WTC11 (cell line): Measurements from ENCODE around the gene AXL. TPM values are rescaled to one million over a fixed set of nuclear protein-coding genes. Genes with fewer than 3 reads are reported as not detected.

Experiments used
- ATAC-seq: fragments of 200-7000 bp; cut with Tn5 transposase; 2 replicates; pipeline ENCODE4 v1.10.0; 2021; ENCODE audit warnings: mild to moderate bottlenecking, moderate library complexity
- CTCF ChIA-PET: fragments of 300-600 bp; sonication (Branson Sonifier 250); formaldehyde crosslinking; loops from one replicate; lab custom pipeline; 2021; ENCODE audit warnings: antibody characterized with exemption; lab: Charles Lee
- POLR2A ChIA-PET: fragments of 350-600 bp; sonication (Branson Sonifier 250); formaldehyde crosslinking; loops from one replicate; lab custom pipeline; 2021; ENCODE audit warnings: antibody characterized with exemption; lab: Charles Lee
- DNase-seq: peaks from one replicate; pipeline ENCODE4 v3.0.0; 2021; ENCODE audit warnings: low spot score
- H3K27ac Mint-ChIP-seq: 2 replicates; pipeline ENCODE4 v1.8.0; 2021; ENCODE audit warnings: mixed read lengths
- H3K27me3 Mint-ChIP-seq: 2 replicates; pipeline ENCODE4 v1.8.0; 2021; ENCODE audit warnings: low read depth, mild to moderate bottlenecking, moderate library complexity, mixed read lengths
- H3K36me3 Mint-ChIP-seq: 2 replicates; pipeline ENCODE4 v1.8.0; 2021; ENCODE audit warnings: mixed read lengths
- H3K4me1 Mint-ChIP-seq: 2 replicates; pipeline ENCODE4 v1.8.0; 2022; ENCODE audit warnings: mixed read lengths
- H3K4me3 Mint-ChIP-seq: 2 replicates; pipeline ENCODE4 v1.8.0; 2021; ENCODE audit warnings: mild to moderate bottlenecking, moderate library complexity, mixed read lengths
- H3K9me3 Mint-ChIP-seq: 2 replicates; pipeline ENCODE4 v1.8.0; 2021; ENCODE audit warnings: mixed read lengths
- AR ChIP-seq: fragments of 250-450 bp; sonication (Bioruptor Pico); IDR thresholded peaks from 2 replicates; pipeline ENCODE4 v1.9.0; 2021; ENCODE audit warnings: mild to moderate bottlenecking
- ATF2 ChIP-seq: sonication (generic); formaldehyde crosslinking; IDR thresholded peaks from 2 replicates; pipeline ENCODE4 v1.8.1; 2022; ENCODE audit warnings: low read depth, missing genetic modification reagents, borderline replicate concordance
- E2F4 ChIP-seq: sonication (generic); formaldehyde crosslinking; IDR thresholded peaks from 2 replicates; pipeline ENCODE4 v1.8.1; 2022; ENCODE audit warnings: low read depth, mild to moderate bottlenecking, moderate library complexity, missing genetic modification reagents, borderline replicate concordance
- EMX1 ChIP-seq: fragments of 250-450 bp; sonication (Bioruptor Pico); IDR thresholded peaks from 2 replicates; pipeline ENCODE4 v1.8.0; 2021; ENCODE audit warnings: mild to moderate bottlenecking
- ETV6 ChIP-seq: sonication (generic); formaldehyde crosslinking; IDR thresholded peaks from 2 replicates; pipeline ENCODE4 v1.8.1; 2022; ENCODE audit warnings: mild to moderate bottlenecking, missing genetic modification reagents
- GRHL2 ChIP-seq: fragments of 250-450 bp; sonication (Bioruptor Pico); IDR thresholded peaks from 2 replicates; pipeline ENCODE4 v1.8.0; 2022; ENCODE audit warnings: mild to moderate bottlenecking, moderate library complexity; ENCODE audit not compliant: insufficient replicate concordance, severe bottlenecking
- GTF2I ChIP-seq: fragments of 250-450 bp; sonication (Bioruptor Pico); conservative IDR thresholded peaks from 2 replicates; pipeline ENCODE4 v1.4.0; 2021; ENCODE audit warnings: mild to moderate bottlenecking
- IRF2 ChIP-seq: sonication (generic); formaldehyde crosslinking; IDR thresholded peaks from 2 replicates; pipeline ENCODE4 v1.8.0; 2022; ENCODE audit warnings: low read depth, missing genetic modification reagents, borderline replicate concordance
- JAZF1 ChIP-seq: fragments of 250-450 bp; sonication (Bioruptor Pico); IDR thresholded peaks from 2 replicates; pipeline ENCODE4 v1.9.0; 2021; ENCODE audit warnings: moderate library complexity, mild to moderate bottlenecking, inconsistent platforms
- MLX ChIP-seq: sonication (generic); formaldehyde crosslinking; IDR thresholded peaks from 2 replicates; pipeline ENCODE4 v1.8.1; 2023; ENCODE audit warnings: mild to moderate bottlenecking, missing genetic modification reagents, moderate library complexity
- PRDM15 ChIP-seq: sonication (generic); formaldehyde crosslinking; IDR thresholded peaks from 2 replicates; pipeline ENCODE4 v1.8.0; 2022; ENCODE audit warnings: missing genetic modification reagents
- RELA ChIP-seq: sonication (generic); formaldehyde crosslinking; IDR thresholded peaks from 2 replicates; pipeline ENCODE4 v1.8.1; 2022; ENCODE audit warnings: missing genetic modification reagents, mild to moderate bottlenecking, borderline replicate concordance
- SP1 ChIP-seq: sonication (generic); formaldehyde crosslinking; conservative IDR thresholded peaks from 2 replicates; pipeline ENCODE4 v1.8.1; 2022; ENCODE audit warnings: missing genetic modification reagents
- USF1 ChIP-seq: sonication (generic); formaldehyde crosslinking; IDR thresholded peaks from 2 replicates; pipeline ENCODE4 v1.8.0; 2022; ENCODE audit warnings: mild to moderate bottlenecking, missing genetic modification reagents
- total RNA-seq: library from RNA; stranded (reverse); gene quantifications from 3 replicates; pipeline ENCODE4 v1.2.3, GENCODE V29; 2021
- TF ChIP-seq, protein P1 (sequence below): sonication (generic); formaldehyde crosslinking; IDR thresholded peaks from 2 replicates; pipeline ENCODE4 v1.8.1; 2023; ENCODE audit warnings: mild to moderate bottlenecking, missing genetic modification reagents
- TF ChIP-seq, protein P2 (sequence below): sonication (generic); formaldehyde crosslinking; IDR thresholded peaks from 2 replicates; pipeline ENCODE4 v1.8.0; 2022; ENCODE audit warnings: mild to moderate bottlenecking, missing genetic modification reagents
- TF ChIP-seq, protein P3 (sequence below): fragments of 250-450 bp; sonication (Bioruptor Pico); IDR thresholded peaks from 2 replicates; pipeline ENCODE4 v1.9.0; 2021; ENCODE audit warnings: mild to moderate bottlenecking
- TF ChIP-seq, protein P4 (sequence below): sonication (generic); formaldehyde crosslinking; IDR thresholded peaks from 2 replicates; pipeline ENCODE4 v1.8.1; 2023; ENCODE audit warnings: mild to moderate bottlenecking, missing genetic modification reagents

Gene AXL
- total RNA-seq, 1 experiment from 2014 or later = 25.0 TPM

DNA sequence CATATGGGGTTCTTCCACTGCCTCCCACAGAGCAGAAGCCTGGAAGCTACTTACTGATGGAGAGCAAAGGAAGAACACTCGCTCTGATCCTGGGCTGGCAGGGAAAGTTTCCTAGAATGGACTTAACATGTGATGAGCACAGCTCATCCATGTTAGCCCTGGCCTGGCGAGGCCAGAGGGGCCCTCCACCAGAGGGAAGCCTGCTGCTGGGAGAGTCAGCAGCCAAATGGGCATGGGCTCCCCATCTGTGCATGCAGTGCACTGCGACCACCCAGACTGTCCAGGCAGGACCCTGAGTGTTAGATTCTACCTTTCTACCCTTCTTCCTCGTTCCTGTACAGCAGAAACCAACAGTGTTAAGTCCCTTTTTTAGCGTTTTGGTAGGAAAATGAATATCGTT is 54.1 kb downstream of the AXL start:
- DNase-seq = no peak
- ChIA-PET CTCF (interaction anchor here (1.2 kb wide), 1 partner anchor 35 kb away, joined by 4 read pairs; no protein-coding TSS in a partner anchor), POLR2A (no interaction called here)
- Mint-ChIP-seq H3K4me3 (no peak overlapping the region), H3K27me3 (no peaks in the 10 kb centered on the region), H3K9me3 (no peaks in the 10 kb centered on the region), H3K36me3 (peaks cover 90% of the 10 kb centered on the region), H3K4me1 (no peaks in the 10 kb centered on the region), H3K27ac (no peak overlapping the region)
- no peak for ATAC-seq
- TF ChIP-seq RELA (CRISPR knock-in tag) (no peak), GTF2I (no peak), PRDM15 (CRISPR knock-in tag) (no peak), USF1 (CRISPR knock-in tag) (no peak), IRF2 (CRISPR knock-in tag) (no peak), ATF2 (CRISPR knock-in tag) (no peak), GRHL2 (CRISPR knock-in tag) (no peak), AR (CRISPR knock-in tag) (no peak), ETV6 (CRISPR knock-in tag) (no peak), EMX1 (CRISPR knock-in tag) (no peak), E2F4 (CRISPR knock-in tag) (no peak), JAZF1 (no peak), MLX (CRISPR knock-in tag) (no peak), SP1 (CRISPR knock-in tag) (no peak)
- TF ChIP-seq, protein P1, sequence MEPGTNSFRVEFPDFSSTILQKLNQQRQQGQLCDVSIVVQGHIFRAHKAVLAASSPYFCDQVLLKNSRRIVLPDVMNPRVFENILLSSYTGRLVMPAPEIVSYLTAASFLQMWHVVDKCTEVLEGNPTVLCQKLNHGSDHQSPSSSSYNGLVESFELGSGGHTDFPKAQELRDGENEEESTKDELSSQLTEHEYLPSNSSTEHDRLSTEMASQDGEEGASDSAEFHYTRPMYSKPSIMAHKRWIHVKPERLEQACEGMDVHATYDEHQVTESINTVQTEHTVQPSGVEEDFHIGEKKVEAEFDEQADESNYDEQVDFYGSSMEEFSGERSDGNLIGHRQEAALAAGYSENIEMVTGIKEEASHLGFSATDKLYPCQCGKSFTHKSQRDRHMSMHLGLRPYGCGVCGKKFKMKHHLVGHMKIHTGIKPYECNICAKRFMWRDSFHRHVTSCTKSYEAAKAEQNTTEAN (CRISPR knock-in tag) = no peak
- TF ChIP-seq, protein P2, sequence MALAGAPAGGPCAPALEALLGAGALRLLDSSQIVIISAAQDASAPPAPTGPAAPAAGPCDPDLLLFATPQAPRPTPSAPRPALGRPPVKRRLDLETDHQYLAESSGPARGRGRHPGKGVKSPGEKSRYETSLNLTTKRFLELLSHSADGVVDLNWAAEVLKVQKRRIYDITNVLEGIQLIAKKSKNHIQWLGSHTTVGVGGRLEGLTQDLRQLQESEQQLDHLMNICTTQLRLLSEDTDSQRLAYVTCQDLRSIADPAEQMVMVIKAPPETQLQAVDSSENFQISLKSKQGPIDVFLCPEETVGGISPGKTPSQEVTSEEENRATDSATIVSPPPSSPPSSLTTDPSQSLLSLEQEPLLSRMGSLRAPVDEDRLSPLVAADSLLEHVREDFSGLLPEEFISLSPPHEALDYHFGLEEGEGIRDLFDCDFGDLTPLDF (CRISPR knock-in tag) = no peak
- TF ChIP-seq, protein P3, sequence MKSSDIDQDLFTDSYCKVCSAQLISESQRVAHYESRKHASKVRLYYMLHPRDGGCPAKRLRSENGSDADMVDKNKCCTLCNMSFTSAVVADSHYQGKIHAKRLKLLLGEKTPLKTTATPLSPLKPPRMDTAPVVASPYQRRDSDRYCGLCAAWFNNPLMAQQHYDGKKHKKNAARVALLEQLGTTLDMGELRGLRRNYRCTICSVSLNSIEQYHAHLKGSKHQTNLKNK (CRISPR knock-in tag) = no peak
- TF ChIP-seq, protein P4, sequence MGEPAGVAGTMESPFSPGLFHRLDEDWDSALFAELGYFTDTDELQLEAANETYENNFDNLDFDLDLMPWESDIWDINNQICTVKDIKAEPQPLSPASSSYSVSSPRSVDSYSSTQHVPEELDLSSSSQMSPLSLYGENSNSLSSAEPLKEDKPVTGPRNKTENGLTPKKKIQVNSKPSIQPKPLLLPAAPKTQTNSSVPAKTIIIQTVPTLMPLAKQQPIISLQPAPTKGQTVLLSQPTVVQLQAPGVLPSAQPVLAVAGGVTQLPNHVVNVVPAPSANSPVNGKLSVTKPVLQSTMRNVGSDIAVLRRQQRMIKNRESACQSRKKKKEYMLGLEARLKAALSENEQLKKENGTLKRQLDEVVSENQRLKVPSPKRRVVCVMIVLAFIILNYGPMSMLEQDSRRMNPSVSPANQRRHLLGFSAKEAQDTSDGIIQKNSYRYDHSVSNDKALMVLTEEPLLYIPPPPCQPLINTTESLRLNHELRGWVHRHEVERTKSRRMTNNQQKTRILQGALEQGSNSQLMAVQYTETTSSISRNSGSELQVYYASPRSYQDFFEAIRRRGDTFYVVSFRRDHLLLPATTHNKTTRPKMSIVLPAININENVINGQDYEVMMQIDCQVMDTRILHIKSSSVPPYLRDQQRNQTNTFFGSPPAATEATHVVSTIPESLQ (CRISPR knock-in tag) = no peak
